ENCODE results near the gene FAM241A. TPM values are rescaled to one million over a fixed set of nuclear protein-coding genes. Genes with fewer than 3 reads are reported as not detected.

Gene FAM241A
- total RNA-seq, 3 donors from 2014 or later = 0.75 to 2.1 (median 1.8) TPM

GRCh38 chr4:112114452-112114851 lies 30.8 kb upstream of the FAM241A start:
- ATAC-seq (no peak), DNase-seq (no peak)
- intact Hi-C loops (cut with DNase I, micrococcal nuclease) = no loop called here
- no peak for TF ChIP-seq CTCF (IDR thresholded peaks at IDR 0.05)
- H3K9me3 ChIP-seq = no peaks in the 10 kb centered on the region
- no peak overlapping the region for H3K4me3 ChIP-seq
- H3K4me1 ChIP-seq (ENCODE audit: low read depth) = peaks cover 13% of the 10 kb centered on the region
- H3K36me3 ChIP-seq (ENCODE audit: low read depth) = no peaks in the 10 kb centered on the region

GRCh38 chr4:112118742-112119352 lies 26.4 kb upstream of the FAM241A start:
- ATAC-seq (no peak), DNase-seq (no peak)
- Histone ChIP-seq H3K36me3 (ENCODE audit: low read depth) (no peaks in the 10 kb centered on the region), H3K4me3 (no peak overlapping the region), H3K4me1 (ENCODE audit: low read depth) (no peaks in the 10 kb centered on the region), H3K9me3 (no peaks in the 10 kb centered on the region)
- intact Hi-C loops (cut with DNase I, micrococcal nuclease) = no loop called here
- TF ChIP-seq CTCF (IDR thresholded peaks at IDR 0.05) = no peak

- ATAC-seq (no peak), DNase-seq (no peak)
- Histone ChIP-seq H3K4me3 (no peak overlapping the region), H3K36me3 (ENCODE audit: low read depth) (no peaks in the 10 kb centered on the region), H3K4me1 (ENCODE audit: low read depth) (no peaks in the 10 kb centered on the region), H3K9me3 (no peaks in the 10 kb centered on the region)
- intact Hi-C loops (cut with DNase I, micrococcal nuclease) = no loop called here
- no peak for TF ChIP-seq CTCF (IDR thresholded peaks at IDR 0.05)
Observed at GRCh38 chr4:112119353-112119783, 25.9 kb upstream of the FAM241A start.

GRCh38 chr4:112120021-112120420 lies 25.2 kb upstream of the FAM241A start:
- Histone ChIP-seq H3K9me3 (no peaks in the 10 kb centered on the region), H3K4me3 (no peak overlapping the region), H3K4me1 (ENCODE audit: low read depth) (no peaks in the 10 kb centered on the region), H3K36me3 (ENCODE audit: low read depth) (no peaks in the 10 kb centered on the region)
- DNase-seq (no peak), ATAC-seq (no peak)
- TF ChIP-seq CTCF (IDR thresholded peaks at IDR 0.05) = no peak
- intact Hi-C loops (cut with DNase I, micrococcal nuclease) = no loop called here

GRCh38 chr4:112125416-112125815 lies 19.8 kb upstream of the FAM241A start:
- no peaks in the 10 kb centered on the region for H3K4me1 ChIP-seq (ENCODE audit: low read depth)
- no peak for DNase-seq
- H3K4me3 ChIP-seq = no peak overlapping the region
- H3K9me3 ChIP-seq = no peaks in the 10 kb centered on the region
- no peak for ATAC-seq
- intact Hi-C loops (cut with DNase I, micrococcal nuclease) = no loop called here
- no peak for TF ChIP-seq CTCF (IDR thresholded peaks at IDR 0.05)
- no peaks in the 10 kb centered on the region for H3K36me3 ChIP-seq (ENCODE audit: low read depth)

Measured in mucosa of descending colon (tissue), 3 donors.